HFF-Myc (cell line): ENCODE results near the gene PDE4D.

Source experiments
- DNase-seq: peaks from one replicate; pipeline ENCODE4 v3.0.0-alpha.2; 2011; ENCODE audit warnings: low read depth; ENCODE audit errors: extremely low read depth
- H3K4me3 ChIP-seq: replicated peaks from 2 replicates; pipeline ENCODE4 v1.5.1; 2011; ENCODE audit warnings: low read depth, mild to moderate bottlenecking, control low read depth, low read length
- CTCF ChIP-seq: IDR thresholded peaks from 2 replicates; pipeline ENCODE4 v1.5.1; 2012; ENCODE audit warnings: mild to moderate bottlenecking, low read depth, low read length, control low read depth; ENCODE audit errors: missing control alignments

PDE4D gene

GRCh38 chr5:59795141-59795540 lies 98.4 kb downstream of the PDE4D start:
- TF ChIP-seq CTCF: no peak
- no peak for DNase-seq
- no peak overlapping the region for H3K4me3 ChIP-seq

GRCh38 chr5:59792983-59793585 lies 100.4 kb downstream of the PDE4D start:
- peak; percentile 67 for DNase-seq
- no peak for TF ChIP-seq CTCF
- H3K4me3 ChIP-seq: no peak overlapping the region

GRCh38 chr5:59791617-59792016 lies 101.9 kb downstream of the PDE4D start:
- no peak for TF ChIP-seq CTCF
- DNase-seq: no peak
- H3K4me3 ChIP-seq: no peak overlapping the region

GRCh38 chr5:59790776-59791475 lies 102.6 kb downstream of the PDE4D start:
- no peak overlapping the region for H3K4me3 ChIP-seq
- TF ChIP-seq CTCF: no peak
- no peak for DNase-seq

- TF ChIP-seq CTCF: no peak
- H3K4me3 ChIP-seq: no peak overlapping the region
- no peak for DNase-seq
Measured at GRCh38 chr5:59790376-59790775, 103.2 kb downstream of the PDE4D start.

- no peak overlapping the region for H3K4me3 ChIP-seq
- no peak for DNase-seq
- no peak for TF ChIP-seq CTCF
Measured at GRCh38 chr5:59789894-59790293, 103.6 kb downstream of the PDE4D start.
